HepG2 (cell line): ENCODE measurements around the gene CPNE1. TPM values are rescaled to one million over a fixed set of nuclear protein-coding genes. Genes with fewer than 3 reads are reported as not detected.

Source experiments
- ATAD3A ChIP-seq: sonication (generic); formaldehyde crosslinking; IDR thresholded peaks from 2 replicates; pipeline ENCODE4 v1.4.0; 2020; ENCODE audit warnings: missing genetic modification reagents
- CEBPG ChIP-seq: IDR thresholded peaks from 2 replicates; pipeline ENCODE4 v1.6.1; 2016
- CHD4 ChIP-seq: fragments of 200-600 bp; sonication (generic); IDR thresholded peaks from 2 replicates; pipeline ENCODE4 v1.7.0; 2017; ENCODE audit warnings: mild to moderate bottlenecking, low read length, borderline replicate concordance
- IRF2 ChIP-seq: IDR thresholded peaks from 2 replicates; pipeline ENCODE4 v1.6.1; 2018; ENCODE audit warnings: missing genetic modification reagents, missing compliant biosample characterization
- JARID2 ChIP-seq: sonication (generic); formaldehyde crosslinking; IDR thresholded peaks from 2 replicates; pipeline ENCODE4 v1.8.1; 2023; ENCODE audit warnings: missing genetic modification reagents, inconsistent platforms; ENCODE audit not compliant: insufficient replicate concordance
- MYNN ChIP-seq: sonication (generic); formaldehyde crosslinking; IDR thresholded peaks from 2 replicates; pipeline ENCODE4 v1.4.0; 2020; ENCODE audit warnings: mild to moderate bottlenecking, low read depth, missing genetic modification reagents
- NR2C2 ChIP-seq: sonication (generic); formaldehyde crosslinking; IDR thresholded peaks from 2 replicates; pipeline ENCODE4 v1.4.0; 2020; ENCODE audit warnings: missing genetic modification reagents, mild to moderate bottlenecking, moderate library complexity, borderline replicate concordance
- ONECUT2 ChIP-seq: sonication (generic); formaldehyde crosslinking; IDR thresholded peaks from 2 replicates; pipeline ENCODE4 v1.4.0; 2020; ENCODE audit warnings: missing genetic modification reagents
- PITX1 ChIP-seq: sonication (generic); formaldehyde crosslinking; IDR thresholded peaks from 2 replicates; pipeline ENCODE4 v1.5.1; 2020; ENCODE audit warnings: mild to moderate bottlenecking, missing genetic modification reagents
- RARA ChIP-seq: IDR thresholded peaks from 2 replicates; pipeline ENCODE4 v1.6.1; 2016; ENCODE audit warnings: missing genetic modification reagents, missing compliant biosample characterization
- SMARCC2 ChIP-seq: fragments of 450-650 bp; IDR thresholded peaks from 2 replicates; pipeline ENCODE4 v1.6.1; 2017; ENCODE audit warnings: antibody characterized with exemption, mild to moderate bottlenecking
- SNRNP70 ChIP-seq: fragments of 200-400 bp; formaldehyde crosslinking; IDR thresholded peaks from 2 replicates; pipeline ENCODE4 v1.6.1; 2017; ENCODE audit warnings: mild to moderate bottlenecking, low read depth, low read length, moderate library complexity
- TRIM24 ChIP-seq: sonication (generic); formaldehyde crosslinking; IDR thresholded peaks from 2 replicates; pipeline ENCODE4 v1.8.0; 2022; ENCODE audit warnings: mild to moderate bottlenecking, missing genetic modification reagents
- ZNF121 ChIP-seq: sonication (generic); formaldehyde crosslinking; IDR thresholded peaks from 2 replicates; pipeline ENCODE4 v1.5.0; 2020; ENCODE audit warnings: mild to moderate bottlenecking, missing genetic modification reagents
- ZNF138 ChIP-seq: sonication (generic); formaldehyde crosslinking; IDR thresholded peaks from 2 replicates; pipeline ENCODE4 v1.5.0; 2020; ENCODE audit warnings: mild to moderate bottlenecking, low read depth, missing genetic modification reagents
- ZNF17 ChIP-seq: sonication (generic); formaldehyde crosslinking; IDR thresholded peaks from 2 replicates; pipeline ENCODE4 v1.5.0; 2020; ENCODE audit warnings: mild to moderate bottlenecking, missing genetic modification reagents
- ZNF430 ChIP-seq: sonication (generic); formaldehyde crosslinking; IDR thresholded peaks from 2 replicates; pipeline ENCODE4 v1.9.0; 2021; ENCODE audit warnings: mild to moderate bottlenecking, missing genetic modification reagents
- ZNF558 ChIP-seq: sonication (generic); formaldehyde crosslinking; IDR thresholded peaks from 2 replicates; pipeline ENCODE4 v1.9.0; 2022; ENCODE audit warnings: mild to moderate bottlenecking, missing genetic modification reagents, borderline replicate concordance
- ZNF672 ChIP-seq: sonication (generic); formaldehyde crosslinking; IDR thresholded peaks from 2 replicates; pipeline ENCODE4 v1.8.1; 2022; ENCODE audit warnings: missing genetic modification reagents
- ZNF841 ChIP-seq: sonication (generic); formaldehyde crosslinking; IDR thresholded peaks from 2 replicates; pipeline ENCODE4 v1.8.1; 2023; ENCODE audit warnings: missing genetic modification reagents, borderline replicate concordance
- ZNF891 ChIP-seq: sonication (generic); formaldehyde crosslinking; IDR thresholded peaks from 2 replicates; pipeline ENCODE4 v1.5.0; 2020; ENCODE audit warnings: mild to moderate bottlenecking, missing genetic modification reagents
- polyA plus RNA-seq, 8 experiments: library from polyadenylated mRNA; depleted of rRNA in 3 of 8; stranded (reverse) in 7 of 8; unstranded in 1 of 8; fragments of >200 nt; fragmentation: Illumina TruSeq in 4 of 8; extraction: Trizol in 4 of 8; gene quantifications; 2 replicates each; pipeline versions ENCODE4 v1.2.1 to v1.2.3, GENCODE V29; 2011 to 2016; ENCODE audit warnings: low read depth in 4 of 8, missing spikeins in 1 of 8, mixed read lengths in 1 of 8; ENCODE audit not compliant: insufficient read depth in 1 of 8
- total RNA-seq, 5 experiments: library from RNA; depleted of rRNA; stranded (reverse); fragments of >200 nt; fragmentation: Illumina TruSeq; extraction: Trizol; gene quantifications; 2 replicates each; pipeline ENCODE4 v1.2.3, GENCODE V29; 2016; ENCODE audit warnings: low read depth in 1 of 5
- TF ChIP-seq, protein P1 (sequence below): sonication (generic); formaldehyde crosslinking; IDR thresholded peaks from 2 replicates; pipeline ENCODE4 v1.4.0; 2020; ENCODE audit warnings: mild to moderate bottlenecking, low read depth, missing genetic modification reagents
- TF ChIP-seq, protein P2 (sequence below): sonication (generic); formaldehyde crosslinking; IDR thresholded peaks from 2 replicates; pipeline ENCODE4 v1.4.0; 2020; ENCODE audit warnings: missing genetic modification reagents, mild to moderate bottlenecking, borderline replicate concordance
- TF ChIP-seq, protein P3 (sequence below), 2 experiments: sonication (generic) in 1 of 2; formaldehyde crosslinking in 1 of 2; IDR thresholded peaks; 2 replicates each; pipeline versions ENCODE4 v1.5.1 to v1.6.1; 2011 to 2020; ENCODE audit warnings: borderline replicate concordance in 1 of 2, low read depth in 1 of 2, low read length in 1 of 2, mild to moderate bottlenecking in 1 of 2, missing genetic modification reagents in 1 of 2, moderate library complexity in 1 of 2
- TF ChIP-seq, protein P4 (sequence below): IDR thresholded peaks from 2 replicates; pipeline ENCODE4 v1.6.1; 2016; ENCODE audit warnings: missing compliant biosample characterization, missing genetic modification reagents, borderline replicate concordance

Gene CPNE1
- total and polyA plus RNA-seq, 2 of the 13 experiments (the other 11 are each of a cell fraction or from before 2014, with no cell fraction given) = 408 to 431 TPM

DNA sequence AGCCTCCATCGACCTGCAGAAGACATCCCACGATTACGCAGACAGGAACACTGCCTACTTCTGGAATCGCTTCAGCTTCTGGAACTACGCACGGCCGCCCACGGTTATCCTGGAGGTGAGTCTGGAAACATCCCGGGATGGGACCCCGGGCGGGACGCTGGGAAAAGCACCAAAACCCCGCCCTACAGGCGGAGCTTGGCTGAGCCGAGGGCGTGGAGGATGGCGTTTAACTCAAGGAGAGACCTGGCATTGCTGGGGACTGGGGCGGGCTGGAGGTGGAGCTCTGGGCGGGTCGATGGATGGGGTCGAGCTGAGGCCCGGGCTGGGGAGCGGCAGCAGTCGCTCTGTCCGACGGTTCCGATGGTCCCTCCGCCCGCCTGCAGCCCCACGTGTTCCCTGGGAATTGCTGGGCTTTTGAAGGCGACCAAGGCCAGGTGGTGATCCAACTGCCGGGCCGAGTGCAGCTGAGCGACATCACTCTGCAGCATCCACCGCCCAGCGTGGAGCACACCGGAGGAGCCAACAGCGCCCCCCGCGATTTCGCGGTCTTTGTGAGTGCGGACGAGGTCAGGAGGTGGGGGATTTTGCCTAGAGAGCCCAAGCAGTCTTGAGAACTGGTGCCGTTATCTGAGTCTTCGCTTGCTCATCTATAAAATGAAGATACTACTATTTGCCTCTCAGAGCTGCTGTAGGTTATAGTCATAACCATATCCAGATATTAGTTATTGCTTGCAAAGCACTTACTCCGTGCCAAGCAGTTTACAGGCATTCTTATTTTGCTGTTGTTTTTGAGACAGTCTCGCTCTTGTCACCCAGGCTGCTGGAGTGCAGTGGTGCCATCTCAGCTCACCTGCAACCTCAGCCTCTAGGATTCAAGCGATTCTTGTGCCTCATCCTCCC lies 45.3 kb downstream of the CPNE1 start (continued):
- TF ChIP-seq TRIM24 (CRISPR knock-in tag) (no peak), ZNF121 (CRISPR knock-in tag) (no peak), ZNF841 (no peak), NR2C2 (peak; percentile 71; the same call in 1 of the 2 replicates), ZNF891 (peak; percentile 99), SNRNP70 (no peak), ATAD3A (CRISPR knock-in tag) (no peak), JARID2 (CRISPR knock-in tag) (peak; percentile 28), ZNF672 (CRISPR knock-in tag) (no peak), ONECUT2 (CRISPR knock-in tag) (peak; percentile 90), ZNF138 (CRISPR knock-in tag) (peak; percentile 42; the same call in 1 of the 2 replicates), ZNF430 (CRISPR knock-in tag) (peak; percentile 89; the same call in 1 of the 2 replicates), RARA (CRISPR knock-in tag) (peak; percentile 60), CHD4 (no peak), SMARCC2 (no peak), IRF2 (CRISPR knock-in tag) (peak; percentile 80), ZNF558 (CRISPR knock-in tag) (peak; percentile 95; the same call in 1 of the 2 replicates), MYNN (CRISPR knock-in tag) (no peak), ZNF17 (CRISPR knock-in tag) (no peak), PITX1 (CRISPR knock-in tag) (peak; percentile 89), CEBPG (CRISPR knock-in tag) (peak; percentile 6; the same call in 1 of the 2 replicates)
- TF ChIP-seq, protein P1, sequence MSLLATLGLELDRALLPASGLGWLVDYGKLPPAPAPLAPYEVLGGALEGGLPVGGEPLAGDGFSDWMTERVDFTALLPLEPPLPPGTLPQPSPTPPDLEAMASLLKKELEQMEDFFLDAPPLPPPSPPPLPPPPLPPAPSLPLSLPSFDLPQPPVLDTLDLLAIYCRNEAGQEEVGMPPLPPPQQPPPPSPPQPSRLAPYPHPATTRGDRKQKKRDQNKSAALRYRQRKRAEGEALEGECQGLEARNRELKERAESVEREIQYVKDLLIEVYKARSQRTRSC = no peak
- TF ChIP-seq, protein P2, sequence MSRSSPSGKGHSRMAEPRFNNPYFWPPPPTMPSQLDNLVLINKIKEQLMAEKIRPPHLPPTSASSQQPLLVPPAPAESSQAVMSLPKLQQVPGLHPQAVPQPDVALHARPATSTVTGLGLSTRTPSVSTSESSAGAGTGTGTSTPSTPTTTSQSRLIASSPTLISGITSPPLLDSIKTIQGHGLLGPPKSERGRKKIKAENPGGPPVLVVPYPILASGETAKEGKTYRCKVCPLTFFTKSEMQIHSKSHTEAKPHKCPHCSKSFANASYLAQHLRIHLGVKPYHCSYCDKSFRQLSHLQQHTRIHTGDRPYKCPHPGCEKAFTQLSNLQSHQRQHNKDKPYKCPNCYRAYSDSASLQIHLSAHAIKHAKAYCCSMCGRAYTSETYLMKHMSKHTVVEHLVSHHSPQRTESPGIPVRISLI = 0 out of 2 replicates have a peak, but pooled peaks have one; percentile 70
- TF ChIP-seq, protein P3, sequence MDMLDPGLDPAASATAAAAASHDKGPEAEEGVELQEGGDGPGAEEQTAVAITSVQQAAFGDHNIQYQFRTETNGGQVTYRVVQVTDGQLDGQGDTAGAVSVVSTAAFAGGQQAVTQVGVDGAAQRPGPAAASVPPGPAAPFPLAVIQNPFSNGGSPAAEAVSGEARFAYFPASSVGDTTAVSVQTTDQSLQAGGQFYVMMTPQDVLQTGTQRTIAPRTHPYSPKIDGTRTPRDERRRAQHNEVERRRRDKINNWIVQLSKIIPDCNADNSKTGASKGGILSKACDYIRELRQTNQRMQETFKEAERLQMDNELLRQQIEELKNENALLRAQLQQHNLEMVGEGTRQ (IDR thresholded peaks at IDR 0.05; ENCODE audit: low read depth, low read length) = peak; percentile 49; the same call in 1 of the 2 replicates
- TF ChIP-seq, protein P3 (CRISPR knock-in tag; IDR thresholded peaks at IDR 0.05; ENCODE audit: borderline replicate concordance) = peak; percentile 75; the same call in 1 of the 2 replicates
- TF ChIP-seq, protein P4, sequence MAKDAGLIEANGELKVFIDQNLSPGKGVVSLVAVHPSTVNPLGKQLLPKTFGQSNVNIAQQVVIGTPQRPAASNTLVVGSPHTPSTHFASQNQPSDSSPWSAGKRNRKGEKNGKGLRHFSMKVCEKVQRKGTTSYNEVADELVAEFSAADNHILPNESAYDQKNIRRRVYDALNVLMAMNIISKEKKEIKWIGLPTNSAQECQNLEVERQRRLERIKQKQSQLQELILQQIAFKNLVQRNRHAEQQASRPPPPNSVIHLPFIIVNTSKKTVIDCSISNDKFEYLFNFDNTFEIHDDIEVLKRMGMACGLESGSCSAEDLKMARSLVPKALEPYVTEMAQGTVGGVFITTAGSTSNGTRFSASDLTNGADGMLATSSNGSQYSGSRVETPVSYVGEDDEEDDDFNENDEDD = peak; percentile 94
